CD14-positive monocyte (primary cell): ENCODE data around the gene INF2. TPM values are rescaled to one million over a fixed set of nuclear protein-coding genes. Genes with fewer than 3 reads are reported as not detected.

Source experiments
- DNase-seq, 3 donors: peaks; one replicate each; pipeline ENCODE4 v3.0.0-alpha.2; 2011 to 2022
- H2AFZ ChIP-seq: 2 replicates; pipeline ENCODE4 v1.6.0; 2012; ENCODE audit warnings: mild to moderate bottlenecking, low read depth, low read length, inconsistent platforms; ENCODE audit not compliant: insufficient read depth, poor library complexity, severe bottlenecking
- H3K27ac ChIP-seq, 2 donors: 1 replicate in 1 of 2; 2 replicates in 1 of 2; pipeline ENCODE4 v1.5.1; 2012 to 2013; ENCODE audit warnings: low read length in 2 of 2, control low read depth in 1 of 2, inconsistent platforms in 1 of 2, low read depth in 1 of 2, mild to moderate bottlenecking in 1 of 2
- H3K27me3 ChIP-seq, 2 donors: one replicate each; pipeline versions ENCODE4 v1.6.0 to v1.6.1; 2011 to 2013; ENCODE audit warnings: low read length in 2 of 2; ENCODE audit not compliant: control insufficient read depth in 2 of 2, insufficient read depth in 2 of 2
- H3K36me3 ChIP-seq, 2 donors: replicated peaks in 1 of 2; 1 replicate in 1 of 2; 2 replicates in 1 of 2; pipeline versions ENCODE4 v1.5.1 to v1.6.1; 2012 to 2013; ENCODE audit warnings: low read length in 2 of 2, control low read depth in 1 of 2, inconsistent platforms in 1 of 2, mild to moderate bottlenecking in 1 of 2; ENCODE audit not compliant: insufficient read depth in 2 of 2, control insufficient read depth in 1 of 2
- H3K4me1 ChIP-seq, 2 donors: 1 replicate in 1 of 2; 2 replicates in 1 of 2; pipeline versions ENCODE4 v1.5.1 to v1.6.1; 2012 to 2013; ENCODE audit warnings: low read length in 2 of 2, control low read depth in 1 of 2, inconsistent platforms in 1 of 2, mild to moderate bottlenecking in 1 of 2, moderate library complexity in 1 of 2; ENCODE audit not compliant: insufficient read depth in 2 of 2, control insufficient read depth in 1 of 2
- H3K4me2 ChIP-seq: replicated peaks from 2 replicates; pipeline ENCODE3; 2012; ENCODE audit warnings: low read length, moderate library complexity, mild to moderate bottlenecking; ENCODE audit not compliant: poor library complexity, severe bottlenecking; ENCODE audit errors: extremely low read depth
- H3K4me3 ChIP-seq, 3 experiments: fragments of 200-600 bp in 1 of 3; sonication (generic) in 1 of 3; replicated peaks in 1 of 3; 1 replicate in 2 of 3; 2 replicates in 1 of 3; pipeline ENCODE4 v1.5.1; 2011 to 2013; ENCODE audit warnings: low read length in 3 of 3, mild to moderate bottlenecking in 3 of 3, control low read depth in 2 of 3, low read depth in 2 of 3, inconsistent platforms in 1 of 3, moderate library complexity in 1 of 3
- H3K79me2 ChIP-seq: 2 replicates; pipeline ENCODE4 v1.6.0; 2012; ENCODE audit warnings: mild to moderate bottlenecking, control low read depth, inconsistent platforms, low read length, moderate library complexity; ENCODE audit not compliant: insufficient read depth
- H3K9ac ChIP-seq: 2 replicates; pipeline ENCODE4 v1.6.0; 2017; ENCODE audit warnings: low read length, mild to moderate bottlenecking; ENCODE audit not compliant: insufficient read depth, poor library complexity, severe bottlenecking
- H3K9me3 ChIP-seq, 2 donors: replicated peaks in 1 of 2; 1 replicate in 1 of 2; 2 replicates in 1 of 2; pipeline versions ENCODE4 v1.5.1 to v1.6.1; 2012 to 2013; ENCODE audit warnings: low read length in 2 of 2, control low read depth in 1 of 2; ENCODE audit not compliant: control insufficient read depth in 1 of 2, insufficient read depth in 1 of 2
- H4K20me1 ChIP-seq: 2 replicates; pipeline ENCODE4 v1.6.0; 2012; ENCODE audit warnings: mild to moderate bottlenecking, low read length, control low read depth, moderate library complexity; ENCODE audit not compliant: insufficient read depth
- H3K27ac Mint-ChIP-seq, 7 donors: one replicate each; pipeline ENCODE4 v1.8.0; 2020; ENCODE audit warnings: mild to moderate bottlenecking in 7 of 7, mixed read lengths in 7 of 7, moderate library complexity in 6 of 7, inconsistent platforms in 2 of 7
- H3K27me3 Mint-ChIP-seq, 3 donors: one replicate each; pipeline ENCODE4 v1.8.0; 2021 to 2022; ENCODE audit warnings: low read depth in 3 of 3, mild to moderate bottlenecking in 3 of 3, mixed read lengths in 3 of 3, moderate library complexity in 3 of 3, inconsistent platforms in 1 of 3
- H3K36me3 Mint-ChIP-seq, 2 donors: one replicate each; pipeline ENCODE4 v1.8.0; 2020; ENCODE audit warnings: mixed read lengths in 2 of 2, inconsistent platforms in 1 of 2, mild to moderate bottlenecking in 1 of 2
- H3K4me1 Mint-ChIP-seq: one replicate; pipeline ENCODE4 v1.8.0; 2020; ENCODE audit warnings: mild to moderate bottlenecking, mixed read lengths
- H3K4me3 Mint-ChIP-seq, 2 donors: one replicate each; pipeline ENCODE4 v1.8.0; 2020; ENCODE audit warnings: mild to moderate bottlenecking in 2 of 2, mixed read lengths in 2 of 2, moderate library complexity in 1 of 2
- H3K9me3 Mint-ChIP-seq, 7 donors: one replicate each; pipeline ENCODE4 v1.8.0; 2020 to 2022; ENCODE audit warnings: mixed read lengths in 7 of 7, mild to moderate bottlenecking in 6 of 7, moderate library complexity in 6 of 7, inconsistent platforms in 2 of 7
- CTCF ChIP-seq: fragments of 200-600 bp; IDR thresholded peaks from one replicate; pipeline ENCODE4 v1.8.0; 2022; ENCODE audit warnings: antibody characterized with exemption, mild to moderate bottlenecking
- WGBS: methylation state at CpG from one replicate; pipeline ENCODE4 v1.1.5; 2013; ENCODE audit warnings: missing lambda C conversion rate; ENCODE audit not compliant: insufficient coverage; 5-methylcytosine and 5-hydroxymethylcytosine counted together
- intact Hi-C, 2 donors: fragments of 100-400 bp; cut with micrococcal nuclease; formaldehyde crosslinking; loops; one replicate each; pipeline versions ENCODE4 v1.15.0 to v1.15.1; 2023
- polyA plus RNA-seq, 3 donors: library from polyadenylated mRNA; depleted of rRNA in 1 of 3; unstranded in 2 of 3; stranded (reverse) in 1 of 3; fragments of 300-500 nt in 2 of 3; fragments of >200 nt in 1 of 3; fragmentation: Illumina TruSeq in 2 of 3; gene quantifications; 1 replicate in 2 of 3; 2 replicates in 1 of 3; pipeline ENCODE4 v1.2.3, GENCODE V29; 2012 to 2021

INF2 gene
- polyA plus RNA-seq, 3 donors, result 2.9 to 23.3 (median 3.8) TPM

DNA sequence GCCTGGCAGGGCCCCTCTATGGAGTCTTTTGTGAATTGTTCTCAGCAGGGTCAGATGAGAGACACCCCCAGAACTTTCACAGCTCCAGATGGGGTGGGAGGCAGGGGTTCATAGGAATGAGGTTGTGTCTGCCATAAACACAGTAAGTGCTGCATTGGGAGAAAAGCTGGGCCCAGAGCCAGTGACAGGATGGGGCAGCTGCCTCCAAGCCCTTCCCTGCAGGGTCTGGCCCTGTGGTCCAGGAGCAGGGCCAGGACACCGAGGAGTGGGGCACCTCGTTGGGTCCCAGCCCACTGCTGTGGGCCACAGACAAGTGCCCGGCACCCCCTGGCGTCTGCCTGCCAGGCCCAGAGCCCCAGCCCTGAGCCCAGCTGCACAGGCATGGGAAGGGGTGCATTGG lies 13.3 kb downstream of the INF2 start:
- Mint-ChIP-seq H3K4me1 (no peaks in the 10 kb centered on the region), H3K27ac (no peak overlapping the region), H3K4me3 (no peak overlapping the region), H3K36me3 (peaks cover 16 to 32% of the 10 kb centered on the region in 2 donors), H3K27me3 (no peaks in the 10 kb centered on the region), H3K9me3 (peaks cover 0 to 2% (median 0%) of the 10 kb centered on the region in 7 donors)
- no peak overlapping the region for H3K4me3 ChIP-seq
- DNase-seq, result no peak
- no peak overlapping the region for H2AFZ ChIP-seq
- no peak overlapping the region for H3K27ac ChIP-seq
- intact Hi-C loops, result no loop called here
- no peak for TF ChIP-seq CTCF
- peaks cover 12 to 30% of the 10 kb centered on the region in 2 donors for H3K36me3 ChIP-seq
- H3K4me2 ChIP-seq, result no peak overlapping the region
- H3K9me3 ChIP-seq, result no peaks in the 10 kb centered on the region
- H3K4me1 ChIP-seq, result no peaks in the 10 kb centered on the region
- H4K20me1 ChIP-seq, result peaks cover 6% of the 10 kb centered on the region
- H3K27me3 ChIP-seq, result no peaks in the 10 kb centered on the region
- WGBS, result 90% methylated on average over 4 of the region's 4 CpGs
- no peak overlapping the region for H3K9ac ChIP-seq
- H3K79me2 ChIP-seq, result no peaks in the 10 kb centered on the region

DNA sequence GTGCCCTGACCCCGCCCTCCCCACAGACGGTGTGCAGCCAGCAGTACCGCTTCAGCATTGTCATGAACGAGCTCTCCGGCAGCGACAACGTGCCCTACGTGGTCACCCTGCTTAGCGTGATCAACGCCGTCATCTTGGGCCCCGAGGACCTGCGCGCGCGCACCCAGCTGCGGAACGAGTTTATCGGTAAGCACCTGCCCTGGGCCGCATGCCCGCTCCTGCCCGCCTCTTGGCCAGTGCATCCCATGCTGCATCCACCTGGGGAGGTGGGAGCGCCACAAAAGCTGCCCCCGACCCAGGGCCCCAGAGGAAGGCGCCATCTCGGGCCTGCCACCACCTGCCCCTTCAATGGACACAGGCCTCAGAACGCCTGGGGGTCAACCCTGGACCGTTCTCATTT lies 13.9 kb downstream of the INF2 start:
- intact Hi-C loops, result no loop called here
- H3K36me3 Mint-ChIP-seq, result peaks cover 16 to 32% of the 10 kb centered on the region in 2 donors
- Histone ChIP-seq H3K4me3 (no peak overlapping the region), H3K9ac (no peak overlapping the region), H2AFZ (no peak overlapping the region), H4K20me1 (peaks cover under 1% of the 10 kb centered on the region), H3K27me3 (no peaks in the 10 kb centered on the region), H3K27ac (no peak overlapping the region), H3K9me3 (no peaks in the 10 kb centered on the region), H3K36me3 (peaks cover 12 to 30% of the 10 kb centered on the region in 2 donors), H3K4me2 (no peak overlapping the region), H3K79me2 (no peaks in the 10 kb centered on the region), H3K4me1 (no peaks in the 10 kb centered on the region)
- 98% methylated on average over 28 of the region's 28 CpGs for WGBS
- H3K9me3 Mint-ChIP-seq, result peaks cover 0 to 2% (median 0%) of the 10 kb centered on the region in 7 donors
- H3K4me1 Mint-ChIP-seq, result no peaks in the 10 kb centered on the region
- H3K4me3 Mint-ChIP-seq, result no peak overlapping the region
- no peak for DNase-seq
- no peaks in the 10 kb centered on the region for H3K27me3 Mint-ChIP-seq
- H3K27ac Mint-ChIP-seq, result no peak overlapping the region
- no peak for TF ChIP-seq CTCF
